GM10266 (cell line): ENCODE data around the gene SERINC5.

Experiments used
- DNase-seq: peaks from one replicate; pipeline ENCODE4 v3.0.0; 2012; ENCODE audit errors: extremely low spot score
- TF ChIP-seq, protein P1 (sequence below): IDR thresholded peaks from 2 replicates; pipeline ENCODE4 v1.5.1; 2012; ENCODE audit warnings: mild to moderate bottlenecking, low read depth; ENCODE audit not compliant: control insufficient read depth, insufficient read depth; ENCODE audit errors: missing control alignments

SERINC5 gene

DNA sequence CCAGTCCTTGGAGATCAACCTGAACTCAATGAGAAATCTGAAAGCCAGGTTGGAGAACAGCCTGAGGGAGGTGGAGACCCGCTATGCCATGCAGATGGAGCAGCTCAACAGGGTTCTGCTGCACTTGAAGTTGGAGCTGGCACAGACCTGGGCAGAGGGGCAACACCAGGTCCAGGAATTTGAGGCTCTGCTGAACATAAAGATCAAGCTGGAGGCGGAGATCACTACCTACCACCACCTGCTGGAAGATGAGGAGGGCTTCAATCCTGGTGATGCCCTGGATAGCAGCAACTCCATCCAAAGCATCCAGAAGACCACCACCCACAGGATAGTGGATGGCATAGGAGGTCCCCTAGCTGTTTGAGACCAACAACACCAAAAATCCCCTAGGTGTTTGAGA is 33.5 kb upstream of the SERINC5 start:
- DNase-seq: no peak
- TF ChIP-seq, protein P1, sequence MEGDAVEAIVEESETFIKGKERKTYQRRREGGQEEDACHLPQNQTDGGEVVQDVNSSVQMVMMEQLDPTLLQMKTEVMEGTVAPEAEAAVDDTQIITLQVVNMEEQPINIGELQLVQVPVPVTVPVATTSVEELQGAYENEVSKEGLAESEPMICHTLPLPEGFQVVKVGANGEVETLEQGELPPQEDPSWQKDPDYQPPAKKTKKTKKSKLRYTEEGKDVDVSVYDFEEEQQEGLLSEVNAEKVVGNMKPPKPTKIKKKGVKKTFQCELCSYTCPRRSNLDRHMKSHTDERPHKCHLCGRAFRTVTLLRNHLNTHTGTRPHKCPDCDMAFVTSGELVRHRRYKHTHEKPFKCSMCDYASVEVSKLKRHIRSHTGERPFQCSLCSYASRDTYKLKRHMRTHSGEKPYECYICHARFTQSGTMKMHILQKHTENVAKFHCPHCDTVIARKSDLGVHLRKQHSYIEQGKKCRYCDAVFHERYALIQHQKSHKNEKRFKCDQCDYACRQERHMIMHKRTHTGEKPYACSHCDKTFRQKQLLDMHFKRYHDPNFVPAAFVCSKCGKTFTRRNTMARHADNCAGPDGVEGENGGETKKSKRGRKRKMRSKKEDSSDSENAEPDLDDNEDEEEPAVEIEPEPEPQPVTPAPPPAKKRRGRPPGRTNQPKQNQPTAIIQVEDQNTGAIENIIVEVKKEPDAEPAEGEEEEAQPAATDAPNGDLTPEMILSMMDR: no peak

DNA sequence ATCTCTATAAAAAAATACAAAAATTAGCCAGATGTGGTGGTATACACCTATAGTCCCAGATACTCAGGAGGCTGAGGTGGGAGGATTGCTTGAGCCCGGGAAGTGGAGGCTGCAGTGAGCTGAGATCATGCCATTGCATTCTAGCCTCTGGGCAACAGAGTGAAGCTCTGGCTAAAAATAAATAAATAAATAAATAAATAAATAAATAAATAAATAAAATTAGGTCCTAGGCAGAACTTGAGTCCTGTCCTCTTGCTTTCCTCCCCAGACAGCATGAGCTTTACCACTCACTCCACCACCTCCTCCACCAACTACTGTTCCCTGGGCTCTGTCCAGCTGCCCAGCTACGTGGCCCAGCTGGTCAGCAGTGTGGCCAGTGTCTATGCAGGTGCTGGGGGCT is 32.3 kb upstream of the SERINC5 start:
- TF ChIP-seq, protein P1: no peak
- no peak for DNase-seq

DNA sequence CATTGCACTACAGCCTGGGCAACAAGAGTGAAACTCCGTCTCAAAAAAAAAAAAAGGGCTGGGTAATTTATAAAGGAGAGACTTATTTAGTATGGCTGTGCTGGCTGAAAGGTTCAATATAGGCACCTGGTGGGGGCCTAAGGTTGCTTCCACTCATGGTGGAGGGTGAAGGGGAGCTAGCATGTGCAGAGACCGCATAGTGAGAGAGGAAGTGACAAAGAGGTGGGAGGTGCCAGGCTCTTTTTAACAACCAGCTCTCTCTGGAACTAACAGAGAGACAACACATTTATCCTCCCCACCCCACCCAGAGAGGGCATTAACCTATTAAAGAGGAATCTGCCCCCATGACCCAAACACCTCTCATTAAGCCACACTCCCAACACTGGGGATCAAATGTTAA is 28.9 kb upstream of the SERINC5 start:
- TF ChIP-seq, protein P1: no peak
- no peak for DNase-seq

DNA sequence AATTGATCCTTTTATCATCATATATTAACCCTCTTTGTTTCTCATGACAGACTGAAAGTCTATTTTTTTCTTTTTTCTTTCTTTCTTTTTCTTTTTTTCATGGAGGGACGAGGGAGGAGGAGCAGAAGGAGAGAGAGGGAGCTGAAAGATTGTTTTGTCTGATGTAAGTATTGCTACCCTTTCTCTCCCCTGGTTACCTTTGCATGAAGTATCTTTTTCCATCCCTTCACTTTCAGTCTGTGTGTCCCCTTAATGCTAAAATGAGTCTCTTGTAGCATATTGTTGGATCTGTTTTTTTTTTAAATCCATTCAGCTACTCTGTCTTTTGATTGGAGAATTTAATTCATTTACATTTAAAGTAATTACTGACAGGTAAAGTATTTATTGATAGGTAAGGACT is 27.5 kb upstream of the SERINC5 start:
- DNase-seq: no peak
- TF ChIP-seq, protein P1: no peak

DNA sequence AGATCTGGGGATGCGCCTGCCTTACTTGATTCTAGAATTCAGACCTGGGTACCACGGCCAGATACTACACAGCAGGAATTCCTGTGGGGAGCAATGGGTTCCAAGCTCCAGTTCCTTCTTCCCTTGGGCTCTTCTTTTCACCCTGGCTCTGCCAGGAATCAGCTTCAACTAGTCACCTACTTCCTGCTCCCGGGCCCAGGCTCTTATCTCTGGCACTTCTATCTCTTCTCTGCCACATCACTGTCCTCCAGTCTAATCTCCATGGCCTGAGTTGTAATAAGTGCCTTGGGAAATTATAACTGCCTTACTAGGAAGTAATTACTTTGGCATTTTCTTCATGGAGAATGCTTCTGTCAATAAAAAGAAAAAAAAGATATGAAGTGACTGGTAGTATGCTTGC is 26.2 kb upstream of the SERINC5 start:
- no peak for DNase-seq

DNA sequence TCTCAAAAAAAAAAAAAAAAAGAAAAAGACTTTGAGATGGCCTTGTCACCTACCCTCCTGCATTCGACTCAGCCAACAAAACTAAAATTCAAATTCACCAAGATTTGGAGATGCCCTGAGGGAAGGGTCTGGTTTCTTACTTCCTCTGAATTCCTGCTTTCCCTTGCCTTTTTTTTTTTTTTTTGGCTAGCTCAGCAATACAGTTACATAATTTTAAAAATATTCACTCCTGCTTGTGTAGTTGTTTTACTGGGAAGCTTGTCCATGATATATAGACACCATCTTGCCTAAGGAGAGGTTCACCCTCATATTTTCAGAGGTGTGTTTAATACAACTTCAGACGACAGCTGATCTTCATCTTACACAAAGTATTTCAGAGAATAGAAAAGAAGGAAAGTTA is 21.3 kb upstream of the SERINC5 start:
- DNase-seq: no peak
- TF ChIP-seq, protein P1: no peak

More for the DNA sequence above, 26.2 kb upstream of the SERINC5 start:
- TF ChIP-seq, protein P1: no peak

DNA sequence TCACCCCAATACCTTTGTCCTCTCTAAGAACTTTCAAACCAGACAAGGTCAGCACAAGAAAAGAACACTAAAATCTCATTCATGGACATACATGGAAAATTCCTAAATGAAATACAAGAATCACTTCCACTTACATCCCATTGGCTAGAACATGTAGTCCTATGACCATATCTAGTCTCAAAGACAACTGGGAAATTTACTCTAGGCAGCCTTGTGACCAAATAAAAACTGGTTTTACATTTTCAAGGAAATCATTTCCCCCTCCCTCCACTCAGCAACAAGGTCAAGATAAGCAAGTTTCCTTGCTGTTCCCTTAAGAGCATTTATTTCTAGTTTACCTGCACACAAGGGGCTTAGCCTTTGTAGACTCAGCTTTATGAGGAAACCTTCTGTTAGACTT is 20.3 kb upstream of the SERINC5 start:
- TF ChIP-seq, protein P1: no peak
- no peak for DNase-seq
